ENCODE results near the gene ERAS.

The ERAS gene

DNA sequence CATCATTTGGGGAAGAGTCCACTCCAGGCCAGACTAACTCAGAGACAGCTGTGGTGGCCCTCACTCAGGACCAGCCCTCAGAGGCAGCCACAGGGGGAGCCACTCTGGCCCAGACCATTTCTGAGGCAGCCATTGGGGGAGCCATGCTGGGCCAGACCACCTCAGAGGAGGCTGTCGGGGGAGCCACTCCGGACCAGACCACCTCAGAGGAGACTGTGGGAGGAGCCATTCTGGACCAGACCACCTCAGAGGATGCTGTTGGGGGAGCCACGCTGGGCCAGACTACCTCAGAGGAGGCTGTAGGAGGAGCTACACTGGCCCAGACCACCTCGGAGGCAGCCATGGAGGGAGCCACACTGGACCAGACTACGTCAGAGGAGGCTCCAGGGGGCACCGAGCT is 3.3 kb upstream of the ERAS start:
- Histone ChIP-seq H3K4me1 (ENCODE audit: insufficient read depth, low read length) (no peaks in the 10 kb centered on the region), H3K9me3 (ENCODE audit: insufficient read depth, low read depth, low read length) (no peaks in the 10 kb centered on the region), H3K4me3 (ENCODE audit: low read length) (no peak overlapping the region)

GRCh38 chrX:48824066-48824465 is 2.2 kb upstream of the ERAS start:
- Histone ChIP-seq H3K4me1 (ENCODE audit: insufficient read depth, low read length) (no peaks in the 10 kb centered on the region), H3K36me3 (ENCODE audit: insufficient read depth, low read depth, low read length) (peaks cover 21% of the 10 kb centered on the region; the same call in 1 of the 2 replicates), H3K27me3 (ENCODE audit: insufficient read depth, low read length) (peaks cover 13% of the 10 kb centered on the region; the same call in 1 of the 2 replicates), H3K4me3 (ENCODE audit: low read length) (no peak overlapping the region), H3K9me3 (ENCODE audit: insufficient read depth, low read depth, low read length) (no peaks in the 10 kb centered on the region), H3K27ac (ENCODE audit: low read length) (no peak overlapping the region), H3K9ac (ENCODE audit: low read depth, low read length) (no peak overlapping the region)

More for the DNA sequence above, 3.3 kb upstream of the ERAS start:
- Histone ChIP-seq H3K9ac (ENCODE audit: low read depth, low read length) (no peak overlapping the region), H3K27me3 (ENCODE audit: insufficient read depth, low read length) (peaks cover 6% of the 10 kb centered on the region; the same call in 1 of the 2 replicates), H3K27ac (ENCODE audit: low read length) (no peak overlapping the region), H3K36me3 (ENCODE audit: insufficient read depth, low read depth, low read length) (peaks cover 21% of the 10 kb centered on the region; the same call in 1 of the 2 replicates)

- peak overlapping the region; percentile 38; the same call in 1 of the 2 replicates for H3K4me3 ChIP-seq (ENCODE audit: low read length)
- H3K27me3 ChIP-seq (ENCODE audit: insufficient read depth, low read length) = peaks cover 43% of the 10 kb centered on the region
- peaks cover 12% of the 10 kb centered on the region; the same call in 1 of the 2 replicates for H3K36me3 ChIP-seq (ENCODE audit: insufficient read depth, low read depth, low read length)
Measured at GRCh38 chrX:48826876-48827653, 752 bp downstream of the ERAS start.

GRCh38 chrX:48827654-48827968 is 1.3 kb downstream of the ERAS start:
- Histone ChIP-seq H3K27ac (ENCODE audit: low read length) (no peak overlapping the region), H3K4me1 (ENCODE audit: insufficient read depth, low read length) (no peaks in the 10 kb centered on the region), H3K27me3 (ENCODE audit: insufficient read depth, low read length) (peaks cover 48% of the 10 kb centered on the region), H3K4me3 (ENCODE audit: low read length) (peak overlapping the region; percentile 38; the same call in 1 of the 2 replicates), H3K9me3 (ENCODE audit: insufficient read depth, low read depth, low read length) (no peaks in the 10 kb centered on the region), H3K9ac (ENCODE audit: low read depth, low read length) (no peak overlapping the region), H3K36me3 (ENCODE audit: insufficient read depth, low read depth, low read length) (peaks cover 12% of the 10 kb centered on the region; the same call in 1 of the 2 replicates)

More at GRCh38 chrX:48826876-48827653, 752 bp downstream of the ERAS start:
- H3K4me1 ChIP-seq (ENCODE audit: insufficient read depth, low read length) = no peaks in the 10 kb centered on the region
- no peak overlapping the region for H3K9ac ChIP-seq (ENCODE audit: low read depth, low read length)
- no peaks in the 10 kb centered on the region for H3K9me3 ChIP-seq (ENCODE audit: insufficient read depth, low read depth, low read length)
- no peak overlapping the region for H3K27ac ChIP-seq (ENCODE audit: low read length)

DNA sequence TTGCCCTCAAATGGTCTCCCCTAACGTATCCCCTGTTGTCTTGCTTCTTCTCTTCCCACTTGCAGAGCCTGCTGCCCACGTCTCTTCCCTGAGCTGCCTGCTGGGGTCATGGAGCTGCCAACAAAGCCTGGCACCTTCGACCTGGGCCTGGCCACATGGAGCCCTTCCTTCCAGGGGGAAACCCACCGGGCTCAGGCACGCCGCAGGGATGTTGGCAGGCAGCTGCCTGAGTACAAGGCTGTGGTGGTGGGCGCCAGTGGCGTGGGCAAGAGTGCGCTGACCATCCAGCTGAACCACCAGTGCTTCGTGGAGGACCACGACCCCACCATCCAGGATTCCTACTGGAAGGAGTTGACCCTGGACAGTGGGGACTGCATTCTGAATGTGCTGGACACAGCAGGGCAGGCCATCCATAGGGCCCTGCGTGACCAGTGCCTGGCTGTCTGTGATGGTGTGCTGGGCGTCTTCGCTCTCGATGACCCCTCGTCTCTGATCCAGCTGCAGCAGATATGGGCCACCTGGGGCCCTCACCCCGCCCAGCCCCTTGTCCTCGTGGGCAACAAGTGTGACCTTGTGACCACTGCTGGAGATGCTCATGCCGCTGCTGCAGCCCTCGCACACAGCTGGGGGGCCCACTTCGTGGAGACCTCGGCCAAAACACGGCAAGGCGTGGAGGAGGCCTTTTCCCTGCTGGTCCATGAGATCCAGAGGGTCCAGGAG is 2.9 kb downstream of the ERAS start:
- peaks cover 64% of the 10 kb centered on the region for H3K27me3 ChIP-seq (ENCODE audit: insufficient read depth, low read length)
- peaks cover under 1% of the 10 kb centered on the region; the same call in 1 of the 2 replicates for H3K36me3 ChIP-seq (ENCODE audit: insufficient read depth, low read depth, low read length)
- H3K9ac ChIP-seq (ENCODE audit: low read depth, low read length) = no peak overlapping the region
- no peak overlapping the region for H3K4me3 ChIP-seq (ENCODE audit: low read length)
- no peak overlapping the region for H3K27ac ChIP-seq (ENCODE audit: low read length)
- H3K9me3 ChIP-seq (ENCODE audit: insufficient read depth, low read depth, low read length) = no peaks in the 10 kb centered on the region
- H3K4me1 ChIP-seq (ENCODE audit: insufficient read depth, low read length) = no peaks in the 10 kb centered on the region

- H3K27ac ChIP-seq (ENCODE audit: low read length) = no peak overlapping the region
- peaks cover 82% of the 10 kb centered on the region for H3K27me3 ChIP-seq (ENCODE audit: insufficient read depth, low read length)
- H3K4me1 ChIP-seq (ENCODE audit: insufficient read depth, low read length) = no peaks in the 10 kb centered on the region
- no peak overlapping the region; the same call in 1 of the 2 replicates for H3K9ac ChIP-seq (ENCODE audit: low read depth, low read length)
- H3K9me3 ChIP-seq (ENCODE audit: insufficient read depth, low read depth, low read length) = no peaks in the 10 kb centered on the region
- H3K36me3 ChIP-seq (ENCODE audit: insufficient read depth, low read depth, low read length) = no peaks in the 10 kb centered on the region
- H3K4me3 ChIP-seq (ENCODE audit: low read length) = peak overlapping the region; percentile 58
Measured at GRCh38 chrX:48831136-48831908, 5.0 kb downstream of the ERAS start.

DNA sequence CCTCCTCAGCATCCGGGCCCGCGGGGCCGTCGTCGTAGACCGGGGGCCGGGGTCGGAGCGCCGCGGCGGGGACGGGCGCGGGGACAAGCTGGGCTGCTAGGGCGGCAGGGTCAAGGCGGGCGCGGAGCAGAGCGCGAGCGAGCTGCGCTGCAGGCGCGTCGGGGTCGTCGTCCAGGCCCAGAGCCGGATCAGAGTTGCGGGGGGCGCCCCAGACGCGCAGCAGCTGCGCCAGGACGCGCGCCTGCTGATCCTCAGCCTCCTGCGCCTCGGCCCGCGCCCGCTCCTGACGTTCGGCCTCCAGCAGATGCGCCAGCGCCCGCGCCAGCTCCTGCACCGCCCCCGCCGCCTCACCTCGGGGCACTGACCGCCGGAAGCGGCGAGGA is 5.6 kb downstream of the ERAS start:
- Histone ChIP-seq H3K27me3 (ENCODE audit: insufficient read depth, low read length) (peaks cover 87% of the 10 kb centered on the region), H3K36me3 (ENCODE audit: insufficient read depth, low read depth, low read length) (no peaks in the 10 kb centered on the region), H3K9ac (ENCODE audit: low read depth, low read length) (no peak overlapping the region), H3K4me1 (ENCODE audit: insufficient read depth, low read length) (no peaks in the 10 kb centered on the region), H3K9me3 (ENCODE audit: insufficient read depth, low read depth, low read length) (no peaks in the 10 kb centered on the region), H3K4me3 (ENCODE audit: low read length) (peak overlapping the region; percentile 58; the same call in 1 of the 2 replicates), H3K27ac (ENCODE audit: low read length) (no peak overlapping the region)

DNA sequence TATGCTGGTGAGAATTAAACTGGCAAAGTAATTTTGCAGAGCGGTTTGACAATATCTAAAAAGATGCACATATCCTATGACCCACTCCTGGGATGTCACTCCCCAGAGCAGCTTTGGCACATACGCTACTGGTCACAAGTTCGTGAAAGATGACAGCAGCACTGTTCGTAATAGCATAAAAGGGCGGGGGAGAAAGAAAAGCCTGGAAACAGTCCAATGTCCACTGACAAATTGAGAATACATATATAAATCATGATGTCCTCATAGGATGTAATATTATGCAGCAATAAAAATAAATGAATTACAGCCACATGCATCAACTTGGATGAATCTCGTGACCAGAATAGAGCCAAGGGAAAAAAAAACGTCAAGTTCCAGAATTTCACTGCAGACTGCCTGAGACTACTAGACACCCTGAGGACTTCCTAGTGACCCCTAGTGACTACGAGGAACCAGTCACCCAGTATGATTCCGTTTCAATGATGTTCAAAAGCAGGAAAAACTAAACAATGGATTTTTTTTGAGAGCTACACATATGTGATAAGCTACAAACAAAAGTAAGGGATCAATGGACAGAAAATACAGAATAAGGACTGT is 7.3 kb downstream of the ERAS start:
- no peak overlapping the region for H3K4me3 ChIP-seq (ENCODE audit: low read length)
- peaks cover 78% of the 10 kb centered on the region for H3K27me3 ChIP-seq (ENCODE audit: insufficient read depth, low read length)

GRCh38 chrX:48834383-48834709 is 8.0 kb downstream of the ERAS start:
- H3K9me3 ChIP-seq (ENCODE audit: insufficient read depth, low read depth, low read length) = no peaks in the 10 kb centered on the region
- no peaks in the 10 kb centered on the region for H3K36me3 ChIP-seq (ENCODE audit: insufficient read depth, low read depth, low read length)
- H3K4me1 ChIP-seq (ENCODE audit: insufficient read depth, low read length) = no peaks in the 10 kb centered on the region
- H3K27me3 ChIP-seq (ENCODE audit: insufficient read depth, low read length) = peaks cover 71% of the 10 kb centered on the region
- H3K27ac ChIP-seq (ENCODE audit: low read length) = no peak overlapping the region
- H3K4me3 ChIP-seq (ENCODE audit: low read length) = peak overlapping the region; percentile 65; the same call in 1 of the 2 replicates
- H3K9ac ChIP-seq (ENCODE audit: low read depth, low read length) = no peak overlapping the region

More for the DNA sequence above, 7.3 kb downstream of the ERAS start:
- Histone ChIP-seq H3K4me1 (ENCODE audit: insufficient read depth, low read length) (no peaks in the 10 kb centered on the region), H3K9ac (ENCODE audit: low read depth, low read length) (no peak overlapping the region), H3K9me3 (ENCODE audit: insufficient read depth, low read depth, low read length) (no peaks in the 10 kb centered on the region), H3K36me3 (ENCODE audit: insufficient read depth, low read depth, low read length) (no peaks in the 10 kb centered on the region), H3K27ac (ENCODE audit: low read length) (no peak overlapping the region)

DNA sequence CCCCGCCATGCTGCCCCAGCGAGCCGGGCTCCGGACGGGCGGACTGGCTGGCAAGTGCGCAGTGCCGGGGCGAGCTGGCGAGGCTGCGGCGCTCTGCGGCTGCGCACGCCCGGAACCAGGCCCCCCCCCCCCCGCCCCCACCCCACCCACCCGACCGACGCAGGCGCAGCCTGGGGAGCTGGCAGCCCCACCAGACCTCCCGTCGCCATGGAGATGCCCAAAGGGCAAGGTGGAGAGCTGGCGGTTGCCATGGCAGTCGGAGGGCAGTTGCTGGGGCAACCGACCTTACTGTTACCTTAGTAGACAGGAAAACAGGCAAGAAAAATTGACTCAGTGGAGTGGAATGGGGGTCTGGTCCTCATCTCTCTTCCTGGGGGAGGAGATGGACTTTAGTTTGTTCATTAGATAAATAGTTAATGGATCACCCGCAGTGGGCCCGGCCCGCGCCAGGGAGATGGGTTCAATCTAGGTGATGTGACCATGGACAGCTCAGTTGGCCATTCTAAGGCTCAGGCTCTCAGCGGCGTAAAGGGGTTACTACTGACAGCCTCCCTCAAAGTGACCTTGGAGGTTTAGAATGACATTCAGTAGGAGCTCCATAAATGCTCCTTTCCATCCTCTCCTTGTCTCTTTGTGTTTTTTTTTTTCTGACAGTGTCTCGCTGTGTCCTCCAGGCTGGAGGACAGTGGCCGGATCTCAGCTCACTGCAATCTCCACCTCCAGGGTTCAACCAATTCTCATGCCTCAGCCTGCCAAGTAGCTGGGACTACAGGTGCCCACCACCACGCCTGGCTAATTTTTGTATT is 9.4 kb downstream of the ERAS start, which contains the start of gene PCSK1N:
TSS of gene PCSK1N (minus strand) at position 87 of the 806 bp plus-strand sequence. CDS start at position 9, 78 bp downstream.
- Histone ChIP-seq H3K36me3 (ENCODE audit: insufficient read depth, low read depth, low read length) (no peaks in the 10 kb centered on the region), H3K4me3 (ENCODE audit: low read length) (peak within 1 kb of the TSS; percentile 65), H3K9me3 (ENCODE audit: insufficient read depth, low read depth, low read length) (no peaks in the 10 kb centered on the region), H3K4me1 (ENCODE audit: insufficient read depth, low read length) (no peaks in the 10 kb centered on the region), H3K27ac (ENCODE audit: low read length) (no peak within 1 kb of the TSS), H3K27me3 (ENCODE audit: insufficient read depth, low read length) (peaks cover 57% of the 10 kb centered on the region), H3K9ac (ENCODE audit: low read depth, low read length) (no peak within 1 kb of the TSS)

All from iPS-20b (cell line).